CD4-positive, alpha-beta T cell treated with Interleukin-2 at 100 ng/mL for 4 hours (primary cell): ENCODE data around the gene STARD13.

Experiments
- DNase-seq: peaks from one replicate; pipeline ENCODE4 v3.0.0-alpha.2; 2020; ENCODE audit warnings: low spot score

Gene STARD13

DNA sequence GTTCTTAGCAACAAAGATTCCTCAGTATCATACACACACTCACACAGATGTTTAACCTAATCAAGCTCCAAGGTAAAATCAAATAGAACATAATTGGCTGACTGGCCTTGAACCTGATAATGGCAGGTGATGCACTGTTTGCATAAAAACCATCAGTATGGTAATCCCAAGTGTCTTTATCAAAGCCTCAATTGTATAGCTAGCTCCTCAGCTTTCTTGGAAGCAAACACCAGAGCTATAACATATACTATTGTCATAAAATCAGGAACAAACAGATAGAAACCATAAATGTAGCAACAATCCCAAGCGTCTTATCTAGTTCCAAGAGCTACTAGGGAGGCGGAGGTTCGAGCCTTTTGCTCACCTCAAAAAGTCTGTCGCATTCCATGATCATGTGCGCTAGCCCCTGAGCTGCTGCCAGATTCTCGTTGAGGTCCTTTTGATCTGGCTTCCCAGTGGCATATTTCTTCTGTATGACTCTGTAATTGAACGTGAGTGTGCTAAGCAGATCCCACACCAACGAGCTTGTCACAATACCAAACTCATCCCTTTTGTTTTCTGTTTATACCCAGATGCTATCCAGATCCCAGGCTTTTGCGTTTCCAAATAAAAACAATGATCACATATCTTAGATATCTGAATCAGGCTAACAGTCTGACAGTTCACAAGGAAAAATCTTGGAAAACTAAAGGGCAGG is 174.0 kb downstream of the STARD13 start:
- no peak for DNase-seq

DNA sequence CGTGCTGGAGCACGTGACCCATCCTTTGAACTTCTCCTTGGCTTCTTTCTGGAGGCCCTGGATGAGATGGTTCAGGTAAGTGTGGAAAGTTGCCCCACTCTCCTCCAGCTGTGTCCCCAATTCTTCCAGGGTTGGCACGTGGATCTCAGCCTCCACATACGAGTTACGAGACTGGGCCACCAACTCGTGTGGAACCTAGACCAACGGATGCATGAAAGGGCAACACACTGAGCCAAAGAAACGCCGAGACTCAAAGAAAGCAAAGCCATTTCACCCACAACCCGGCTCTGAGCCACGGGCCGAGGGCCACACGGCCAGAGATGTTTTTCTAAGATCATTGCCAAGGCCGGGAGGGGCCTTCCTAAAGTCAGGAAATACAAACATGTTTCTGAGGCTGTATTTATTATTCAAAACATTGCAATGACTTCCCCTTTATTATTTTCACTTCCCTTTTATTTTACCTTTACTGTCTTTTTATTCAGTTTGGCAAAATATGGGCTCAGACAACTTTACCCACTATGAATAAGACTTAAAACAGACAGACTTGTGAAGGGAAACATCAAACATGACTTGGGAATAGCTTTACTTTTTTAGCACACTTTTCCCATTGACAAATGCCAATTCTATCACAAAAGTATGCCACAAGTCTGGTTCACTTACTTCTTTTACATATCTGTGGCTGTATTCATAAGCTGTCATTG is 174.7 kb downstream of the STARD13 start:
- no peak for DNase-seq

DNA sequence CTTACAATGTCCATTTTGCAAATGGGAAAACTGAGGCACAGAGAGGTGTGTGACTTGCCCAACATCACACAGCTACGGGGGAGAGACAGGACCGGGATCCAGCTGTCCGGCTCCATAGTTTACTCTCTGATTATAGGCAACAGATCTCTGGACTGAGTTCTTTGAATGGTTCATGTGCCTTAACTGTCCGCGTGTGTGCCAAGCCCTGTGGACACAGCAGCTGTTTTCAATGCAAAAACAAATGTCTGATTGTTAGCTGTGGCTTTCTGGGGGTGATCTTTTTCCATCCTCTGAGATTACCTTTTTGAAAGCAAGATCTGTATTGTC is 175.2 kb downstream of the STARD13 start:
- no peak for DNase-seq

DNA sequence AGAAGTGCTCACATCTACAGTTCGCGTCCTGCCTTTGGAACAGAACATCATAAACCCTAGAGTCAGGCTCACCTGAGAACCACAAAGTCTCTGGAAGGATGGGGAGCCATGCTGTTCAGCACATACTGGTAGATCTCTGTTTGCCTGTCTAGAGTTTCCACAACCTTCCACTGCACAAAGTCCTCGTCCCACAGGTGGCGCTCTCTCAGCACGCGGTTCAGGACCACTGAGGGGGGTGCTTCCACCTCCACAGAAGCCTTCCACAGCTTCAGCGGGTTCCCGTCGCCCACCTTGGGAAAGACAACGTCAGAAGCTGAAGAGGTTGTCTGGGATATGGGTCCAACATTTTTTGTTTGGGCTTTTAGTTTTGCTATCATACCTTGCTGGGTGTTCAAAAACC is 175.8 kb downstream of the STARD13 start:
- DNase-seq = no peak

DNA sequence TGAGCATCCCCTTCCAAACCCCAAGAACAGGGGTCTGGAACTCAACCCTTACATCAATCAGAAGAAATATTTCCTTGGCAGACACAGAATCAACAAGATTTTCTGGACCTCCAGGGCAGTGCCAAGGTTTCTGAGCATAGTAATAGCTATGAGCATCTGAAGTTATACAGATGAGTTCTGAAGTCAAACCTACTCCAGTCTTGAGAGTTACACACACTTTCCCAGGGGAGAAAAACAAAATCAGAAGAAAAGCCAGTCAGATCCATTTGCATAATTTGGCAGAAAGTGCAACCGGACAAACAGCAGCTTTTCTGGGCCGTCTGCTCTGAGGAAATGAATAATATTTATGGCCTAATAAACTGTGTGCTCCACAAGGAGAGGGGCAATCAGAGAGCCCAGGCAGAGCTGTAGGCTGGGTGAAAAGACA is 176.3 kb downstream of the STARD13 start:
- no peak for DNase-seq

DNA sequence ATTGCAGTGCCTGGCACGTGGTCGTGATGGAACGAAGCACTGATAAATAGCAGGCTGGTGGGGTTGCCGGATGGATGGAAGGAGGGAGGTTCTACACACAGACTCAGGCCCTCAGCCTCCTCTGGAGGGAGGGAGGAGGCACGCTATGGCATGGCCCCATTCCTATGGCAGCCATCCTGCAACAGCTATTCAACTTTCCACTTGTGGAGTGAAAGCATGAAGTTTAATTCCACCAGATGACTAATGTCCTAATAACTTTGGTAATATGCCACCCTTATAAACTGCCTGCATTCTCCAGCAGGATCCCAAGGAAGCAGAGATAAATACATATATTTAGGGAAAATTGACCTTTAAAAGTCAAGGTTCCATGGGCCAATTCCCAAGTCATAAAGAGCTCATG is 176.9 kb downstream of the STARD13 start:
- DNase-seq = no peak

DNA sequence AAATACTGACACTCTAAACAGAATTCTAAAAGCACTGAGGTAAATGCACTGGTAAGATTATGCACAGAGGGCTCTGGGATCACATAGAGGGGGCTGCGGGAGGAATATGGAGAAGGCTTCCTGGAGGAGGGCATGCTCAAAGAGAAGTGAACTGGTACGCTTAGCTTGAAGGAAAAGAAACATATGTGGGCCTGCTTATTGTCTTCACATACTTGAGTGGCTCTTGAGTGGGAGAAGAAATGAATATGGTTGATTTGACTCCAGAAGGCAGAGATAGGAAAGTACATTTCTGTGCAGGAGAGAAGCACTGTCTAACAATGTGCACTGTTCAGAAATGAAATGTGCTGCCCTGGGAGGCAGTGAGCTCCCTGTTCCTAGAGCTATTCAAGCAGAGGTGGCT is 178.2 kb downstream of the STARD13 start:
- DNase-seq = no peak

DNA sequence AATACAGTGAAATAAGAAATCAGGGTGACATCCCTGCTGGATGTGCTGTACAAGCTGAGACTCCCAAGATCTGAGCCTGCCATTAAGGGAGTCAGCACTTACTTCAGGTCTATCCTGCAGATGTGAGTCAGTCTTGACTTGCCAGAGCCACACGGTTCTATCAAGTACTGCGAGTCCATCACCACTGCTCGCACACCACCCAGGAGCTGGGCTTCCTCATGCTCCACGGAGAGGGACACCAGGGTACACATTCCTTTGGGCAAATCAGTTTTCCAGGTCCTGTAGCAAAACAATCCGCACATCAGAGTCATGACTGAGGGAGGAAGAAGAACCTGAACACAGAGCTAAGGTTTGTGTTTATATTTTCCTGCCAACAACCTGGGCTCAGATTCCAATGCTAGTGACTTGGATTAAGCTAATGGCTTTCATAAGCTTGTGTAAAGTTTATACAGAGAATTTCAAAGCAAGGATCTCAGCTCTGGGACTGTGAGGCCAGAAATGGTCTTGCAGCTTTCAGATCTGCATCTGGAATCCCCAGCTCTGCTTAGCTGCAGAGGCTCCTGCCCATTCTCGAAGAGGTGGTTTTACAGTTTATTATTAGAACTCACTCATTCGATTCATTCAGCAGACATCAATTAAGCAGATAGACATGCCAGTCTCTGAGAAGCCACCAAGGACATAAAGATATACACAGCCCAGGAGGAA is 178.7 kb downstream of the STARD13 start:
- DNase-seq = no peak

DNA sequence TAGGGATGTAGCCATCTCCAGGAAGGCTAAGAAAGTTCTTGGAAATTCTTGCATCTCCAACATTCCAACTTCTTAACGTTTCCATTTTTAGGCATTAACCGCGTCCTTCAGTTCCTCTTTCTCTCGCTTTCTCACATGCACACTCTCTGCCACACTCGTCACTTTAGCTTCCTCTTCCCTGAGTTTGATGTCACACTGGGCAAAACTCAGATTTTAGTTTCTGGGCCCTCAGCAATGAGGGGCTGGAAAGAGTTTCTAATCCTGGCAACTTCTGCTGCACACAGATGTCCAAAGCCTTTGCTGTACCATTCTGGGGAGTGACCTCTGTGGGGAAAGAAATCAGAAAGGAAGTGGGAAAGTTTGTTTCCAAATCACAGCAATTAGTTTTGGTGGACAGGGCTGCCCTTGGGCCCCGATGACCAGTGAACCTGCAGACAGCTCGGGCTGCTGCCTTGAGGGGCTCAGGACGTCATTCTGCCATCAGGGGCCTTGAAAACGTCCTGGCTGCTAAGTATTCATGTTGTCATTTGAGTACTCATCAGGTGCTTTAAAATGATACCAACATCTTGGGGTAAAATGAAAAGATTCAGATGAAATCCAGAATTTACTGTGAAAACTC is 180.1 kb downstream of the STARD13 start:
- DNase-seq = no peak

DNA sequence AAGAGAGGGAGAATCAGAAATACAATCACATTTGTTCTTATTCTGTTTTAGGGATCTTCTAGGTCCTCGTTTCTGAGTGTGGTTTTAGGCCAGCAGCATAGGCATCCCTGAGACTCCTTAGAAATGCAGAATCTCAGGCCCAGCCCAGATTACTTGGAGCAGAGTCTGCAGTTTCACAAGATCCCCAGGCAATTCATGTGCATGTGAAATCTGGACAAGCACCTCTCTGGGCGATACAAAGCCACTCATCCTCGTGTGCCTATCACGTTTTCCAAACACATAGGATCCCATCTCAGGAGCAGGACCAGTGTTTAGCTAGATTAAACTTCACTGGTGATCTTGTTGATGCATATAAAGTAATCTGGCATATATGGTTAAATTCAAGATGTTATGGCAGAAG is 182.1 kb downstream of the STARD13 start:
- no peak for DNase-seq

DNA sequence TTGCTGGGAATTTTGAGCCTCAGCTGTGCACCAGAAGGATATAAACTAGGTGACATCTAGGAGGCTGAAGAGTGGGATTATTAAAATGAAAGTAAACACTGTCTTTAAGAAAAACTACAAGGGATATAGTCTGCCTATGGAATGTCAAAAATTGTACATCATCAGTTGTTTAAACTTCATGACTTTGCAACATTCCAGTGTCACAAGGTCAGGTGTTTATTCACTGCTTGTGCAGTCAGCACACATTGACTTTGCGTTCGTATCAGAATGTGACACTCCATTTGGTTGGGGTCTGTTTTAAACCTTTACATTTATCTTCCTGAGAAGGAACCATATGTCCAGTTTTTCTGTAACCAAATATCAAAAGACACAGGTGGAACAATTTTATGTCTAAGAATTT is 183.7 kb downstream of the STARD13 start:
- DNase-seq = no peak

DNA sequence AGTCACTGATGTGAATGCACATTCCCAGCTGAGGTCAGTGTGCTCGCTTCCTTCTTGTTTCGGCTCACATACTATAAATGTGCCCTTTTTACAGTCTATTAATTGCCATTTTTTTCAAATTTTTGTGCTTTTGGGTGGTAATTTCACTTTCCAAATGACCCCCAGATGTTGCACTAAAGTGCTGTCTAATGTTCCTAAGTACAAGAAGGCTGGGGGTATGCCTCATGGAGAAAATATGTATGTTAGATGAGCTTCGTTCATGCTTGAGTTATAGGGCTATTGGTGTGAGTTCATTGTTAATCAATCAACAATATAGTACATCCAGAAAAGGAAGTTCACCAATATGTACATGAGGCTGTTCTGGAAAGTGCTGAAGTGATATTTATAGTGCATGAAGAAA is 184.7 kb downstream of the STARD13 start:
- no peak for DNase-seq

DNA sequence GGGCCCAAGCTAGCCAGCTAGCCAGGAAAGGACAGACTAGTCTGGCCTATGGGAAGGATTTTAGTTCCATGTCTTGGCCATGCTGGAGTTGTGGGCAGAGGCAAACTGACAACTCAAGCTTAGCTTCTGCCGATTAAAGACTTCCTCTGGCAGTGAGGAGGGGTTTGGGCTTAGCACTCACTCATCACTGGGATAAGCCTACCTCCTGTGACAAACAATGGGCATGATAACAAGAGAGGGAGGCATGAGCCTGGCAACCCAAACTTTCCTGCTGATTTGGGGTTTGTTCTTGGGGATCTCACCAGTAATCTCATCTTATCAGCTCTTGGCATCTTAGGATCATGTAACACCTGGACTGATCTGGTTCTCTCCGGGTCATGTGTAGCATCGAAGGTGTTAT is 185.7 kb downstream of the STARD13 start:
- no peak for DNase-seq

DNA sequence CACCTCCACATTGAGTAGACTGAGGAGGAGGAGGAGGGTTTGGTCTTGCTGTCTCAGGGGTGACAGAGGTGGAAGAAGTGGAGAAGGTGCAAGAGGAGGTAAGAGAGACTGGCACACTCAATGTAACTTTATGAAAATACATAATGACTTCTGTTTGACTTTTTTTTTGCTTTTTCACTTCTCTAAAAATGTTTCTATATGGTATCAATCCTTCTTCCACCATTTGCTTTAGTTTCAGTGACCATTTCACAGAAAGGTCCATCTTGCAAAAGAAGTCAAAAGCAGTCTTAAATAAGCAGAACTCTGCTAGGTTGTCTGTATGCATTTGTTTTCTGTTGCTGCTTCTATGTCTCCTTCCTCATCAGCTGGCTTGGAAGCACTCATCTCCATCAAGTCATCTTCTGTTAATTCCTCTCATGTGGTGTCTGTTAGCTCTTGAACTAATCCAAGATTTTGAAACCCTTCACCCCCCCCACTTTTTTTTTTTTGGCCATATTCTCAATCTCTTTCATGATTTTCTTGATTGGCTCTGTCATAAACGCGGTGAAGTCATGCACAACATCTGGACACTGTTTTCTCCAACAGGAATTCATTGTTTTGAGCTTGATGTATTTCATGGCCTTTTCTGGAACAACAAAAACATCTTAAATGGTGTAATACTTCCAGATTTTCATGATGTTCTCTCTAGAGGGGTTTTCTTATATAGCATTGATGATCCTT is 188.5 kb downstream of the STARD13 start:
- DNase-seq = no peak

DNA sequence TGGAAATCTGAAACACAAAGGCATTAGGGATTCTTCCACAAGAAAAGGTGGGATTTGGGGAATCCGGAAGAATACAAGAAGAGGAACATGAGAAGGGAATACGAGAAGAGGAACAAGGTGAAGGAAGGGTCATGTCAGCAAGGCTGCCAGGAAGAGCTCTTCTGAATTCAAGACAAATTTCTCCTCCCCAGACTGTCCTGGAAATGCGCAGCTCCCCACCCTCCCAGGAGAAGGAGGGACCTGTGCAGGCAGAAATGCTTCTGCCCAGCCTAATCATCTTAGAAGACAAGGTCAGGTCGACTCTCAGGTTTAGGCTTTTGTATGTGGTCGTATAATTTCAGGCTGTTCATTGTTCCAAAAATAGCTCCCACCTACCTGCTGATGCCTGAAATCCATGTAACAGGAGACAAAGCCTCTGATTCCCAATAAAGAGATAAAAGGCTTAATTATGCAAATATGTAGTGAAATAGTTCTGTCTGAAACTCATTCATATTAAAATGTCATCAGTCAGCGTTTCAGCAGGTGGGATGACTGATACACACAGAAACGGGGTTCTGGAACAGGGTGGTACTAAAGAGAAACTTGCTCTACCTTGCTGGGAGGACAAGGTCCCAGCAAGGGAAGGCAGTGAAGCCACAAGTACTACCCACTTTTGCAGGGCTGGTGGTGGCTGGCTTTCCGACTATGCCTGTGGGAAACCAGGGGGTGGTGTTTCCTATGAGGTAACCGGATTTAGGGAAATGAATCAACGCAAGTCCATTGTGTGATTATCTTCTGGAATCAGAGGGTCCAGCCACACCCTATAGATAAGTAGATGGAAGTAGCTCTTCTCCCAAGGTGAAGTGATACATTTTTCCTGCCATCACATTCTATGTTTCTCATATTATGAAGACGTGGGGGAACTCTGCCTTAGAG is 193.2 kb downstream of the STARD13 start:
- DNase-seq = no peak

DNA sequence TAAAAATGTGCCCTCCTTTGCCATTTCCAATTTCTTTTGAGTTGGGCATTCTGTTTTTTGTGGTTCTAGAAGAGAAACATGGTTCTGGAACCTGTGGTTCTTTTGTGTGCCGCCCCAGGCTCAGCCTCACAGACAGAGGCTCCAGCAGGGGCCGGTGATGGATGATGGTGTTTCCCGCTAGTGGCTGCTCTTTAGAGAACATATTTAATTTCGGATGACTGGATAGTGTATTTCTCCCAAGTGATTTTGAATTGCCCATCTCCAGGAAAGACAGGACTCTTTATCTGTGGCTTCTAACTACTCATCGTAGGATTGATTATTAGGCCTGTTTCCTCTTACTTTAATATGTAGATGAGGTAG is 194.2 kb downstream of the STARD13 start:
- DNase-seq = no peak

DNA sequence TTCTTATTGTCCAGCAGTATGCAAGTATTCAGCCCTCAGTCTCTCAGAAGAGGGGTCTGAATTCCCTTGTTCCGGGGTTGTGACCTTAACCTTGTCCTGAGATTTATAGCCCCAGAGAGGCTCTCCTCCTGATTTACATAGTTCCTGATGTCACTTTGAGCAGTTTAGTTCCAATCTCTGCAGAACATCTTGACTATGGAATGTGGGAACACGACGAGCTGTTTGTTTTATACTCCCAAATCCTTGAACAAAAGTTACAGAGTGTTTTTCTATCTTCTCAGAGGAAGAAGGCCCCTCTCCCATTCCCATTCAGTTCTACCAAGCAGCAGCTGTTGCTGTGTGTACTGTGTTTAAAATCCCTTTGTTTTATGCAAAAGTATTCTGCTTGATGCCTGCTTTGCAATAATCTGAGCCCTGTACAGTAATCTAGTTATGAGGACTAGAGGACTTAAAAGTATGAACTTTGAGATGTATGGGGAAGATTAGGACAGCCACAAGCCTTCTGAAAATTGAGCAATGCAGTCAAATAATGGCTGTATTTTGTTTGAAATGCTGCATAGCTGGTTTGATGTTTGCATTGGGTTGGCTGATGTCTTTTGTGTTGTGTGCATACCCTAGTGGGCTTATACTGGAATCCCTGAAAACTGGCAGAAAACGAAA is 194.7 kb downstream of the STARD13 start:
- DNase-seq = no peak

DNA sequence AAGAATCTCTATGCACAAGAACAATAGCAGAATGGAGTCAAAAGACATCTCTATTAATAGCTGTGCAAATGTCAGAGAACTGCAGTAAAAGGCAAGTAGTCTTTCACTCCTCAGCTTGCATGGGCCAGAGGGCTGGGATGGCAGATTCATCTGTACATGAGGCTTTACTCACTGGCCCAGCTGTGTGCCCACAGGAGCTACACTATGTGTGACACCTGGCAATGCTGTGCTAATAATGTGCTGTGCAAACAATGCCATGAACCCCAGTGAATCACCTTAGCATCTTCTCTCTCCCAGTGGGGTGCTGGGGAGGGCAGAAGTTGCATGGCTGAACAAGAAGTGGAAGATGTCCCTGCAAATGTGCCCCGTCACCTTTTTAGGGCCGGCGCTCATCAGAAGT is 196.2 kb downstream of the STARD13 start:
- no peak for DNase-seq

DNA sequence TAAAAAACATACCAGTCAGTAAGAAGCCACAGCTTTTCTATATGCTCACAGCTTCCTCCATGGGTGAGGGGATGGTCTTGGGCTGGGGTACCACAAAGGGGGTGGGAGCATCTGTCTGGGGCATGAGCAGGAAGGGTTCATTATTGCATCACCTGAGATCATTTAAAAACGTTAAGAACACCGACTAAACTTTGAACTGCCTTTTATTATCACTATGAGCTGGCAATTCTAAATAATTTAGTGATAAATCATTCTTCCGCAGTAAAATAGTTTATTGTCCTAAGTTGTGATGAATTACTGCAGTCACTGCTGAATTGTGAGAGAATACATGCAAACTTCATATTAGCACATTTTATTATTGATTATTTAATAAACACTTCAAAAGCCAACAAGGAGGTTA is 197.8 kb downstream of the STARD13 start:
- no peak for DNase-seq

DNA sequence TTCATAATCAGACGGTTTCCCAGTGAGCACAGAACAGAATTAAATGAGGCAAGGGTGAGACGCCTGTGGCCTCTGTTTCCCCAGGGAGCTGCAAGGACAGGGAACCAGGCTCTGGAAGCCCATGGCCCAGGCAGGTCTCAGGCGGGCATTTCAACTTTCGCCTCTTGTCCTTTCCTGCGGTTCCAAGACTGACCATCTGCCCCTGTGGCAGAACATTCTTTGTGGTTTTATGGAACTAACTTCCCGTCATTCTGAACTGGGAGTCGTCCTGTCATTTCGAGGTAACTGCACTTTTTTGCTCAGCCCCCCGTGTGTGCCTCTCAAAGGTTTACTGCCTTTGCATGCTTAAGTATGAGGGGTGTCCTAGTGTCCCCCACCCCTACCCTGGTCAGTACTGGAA is 198.5 kb downstream of the STARD13 start:
- DNase-seq = no peak

DNA sequence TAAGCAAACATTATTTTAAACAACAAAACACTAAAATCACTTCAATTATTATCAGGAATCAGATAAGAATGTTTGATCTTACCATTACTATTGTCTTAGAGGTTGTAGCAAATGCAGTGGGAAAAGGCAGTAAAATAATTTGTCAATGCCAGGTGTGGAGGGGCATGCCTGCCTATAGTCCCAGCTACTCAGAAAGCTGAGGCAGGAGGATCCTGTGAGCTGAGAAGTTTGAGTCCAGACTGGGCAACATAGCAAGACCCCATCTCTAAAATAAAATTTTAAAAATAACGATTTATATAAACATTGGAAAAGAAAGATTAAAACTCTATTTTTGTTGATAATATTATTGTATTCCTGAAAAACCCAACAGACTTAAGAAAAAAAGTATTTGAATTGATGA is 202.5 kb downstream of the STARD13 start:
- no peak for DNase-seq
